Smooth muscle cell of the umbilical artery (primary cell): ENCODE measurements around the gene PDHA2. TPM values are rescaled to one million over a fixed set of nuclear protein-coding genes. Genes with fewer than 3 reads are reported as not detected.

Experiments
- total RNA-seq: library from RNA; depleted of rRNA; stranded (reverse); fragments of >200 nt; gene quantifications from 2 replicates; pipeline ENCODE4 v1.2.3, GENCODE V29; 2014

The PDHA2 gene
- total RNA-seq: not detected in 2 replicates

DNA sequence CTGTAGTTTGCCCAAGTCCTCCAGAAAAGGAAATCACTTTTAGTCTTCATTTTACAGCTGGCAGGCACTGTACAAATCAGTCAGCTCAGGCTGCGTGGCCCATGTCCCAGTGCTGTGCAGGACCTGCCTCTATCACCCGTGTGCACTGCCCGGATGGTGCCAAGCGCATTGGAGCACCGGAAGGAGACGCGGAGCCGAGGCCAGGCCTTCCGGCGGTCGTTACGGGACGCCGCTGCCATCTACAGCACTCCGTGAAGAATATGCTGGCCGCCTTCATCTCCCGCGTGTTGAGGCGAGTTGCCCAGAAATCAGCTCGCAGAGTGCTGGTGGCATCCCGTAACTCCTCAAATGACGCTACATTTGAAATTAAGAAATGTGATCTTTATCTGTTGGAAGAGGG, at the start of gene PDHA2:
TSS of gene PDHA2 (plus strand) at position 203 of the 400 bp plus-strand sequence. CDS start at position 261, 58 bp downstream.

